ENCODE results near the gene RABL6.

Gene RABL6

GRCh38 chr9:136857581-136858412, 50.0 kb downstream of the RABL6 start:
- TF ChIP-seq TCF4 (CRISPR knock-in tag; IDR thresholded peaks at IDR 0.05; ENCODE audit: borderline replicate concordance): no peak
- no peak for ATAC-seq

GRCh38 chr9:136858452-136858843, 50.7 kb downstream of the RABL6 start:
- ATAC-seq: peak; percentile 4

GRCh38 chr9:136858844-136859757, 51.4 kb downstream of the RABL6 start:
- TF ChIP-seq POU6F1 (CRISPR knock-in tag; IDR thresholded peaks at IDR 0.05; ENCODE audit: borderline replicate concordance, low read depth): no peak

More at GRCh38 chr9:136858452-136858843, 50.7 kb downstream of the RABL6 start:
- TF ChIP-seq OSR1 (CRISPR knock-in tag; IDR thresholded peaks at IDR 0.05) (no peak), BACH2 (CRISPR knock-in tag; IDR thresholded peaks at IDR 0.05; ENCODE audit: borderline replicate concordance) (no peak), GLIS3 (CRISPR knock-in tag; IDR thresholded peaks at IDR 0.05) (no peak), POU6F1 (CRISPR knock-in tag; IDR thresholded peaks at IDR 0.05; ENCODE audit: borderline replicate concordance, low read depth) (no peak), PATZ1 (CRISPR knock-in tag; IDR thresholded peaks at IDR 0.05; ENCODE audit: borderline replicate concordance) (no peak), CSDC2 (CRISPR knock-in tag; IDR thresholded peaks at IDR 0.05) (no peak), TCF4 (CRISPR knock-in tag; IDR thresholded peaks at IDR 0.05; ENCODE audit: borderline replicate concordance) (no peak)

GRCh38 chr9:136860529-136860928, 52.8 kb downstream of the RABL6 start:
- TF ChIP-seq TCF4 (CRISPR knock-in tag; IDR thresholded peaks at IDR 0.05; ENCODE audit: borderline replicate concordance): no peak
- TF ChIP-seq TOX (CRISPR knock-in tag; IDR thresholded peaks at IDR 0.05; ENCODE audit: borderline replicate concordance): no peak
- no peak for TF ChIP-seq BACH2 (CRISPR knock-in tag; IDR thresholded peaks at IDR 0.05; ENCODE audit: borderline replicate concordance)
- no peak for TF ChIP-seq ZC3H10 (CRISPR knock-in tag; IDR thresholded peaks at IDR 0.05)
- TF ChIP-seq RARB (CRISPR knock-in tag; IDR thresholded peaks at IDR 0.05): no peak
- no peak for TF ChIP-seq CSRNP3 (CRISPR knock-in tag; IDR thresholded peaks at IDR 0.05)
- no peak for TF ChIP-seq PPARA (CRISPR knock-in tag; IDR thresholded peaks at IDR 0.05; ENCODE audit: borderline replicate concordance)
- TF ChIP-seq CREB5 (CRISPR knock-in tag; IDR thresholded peaks at IDR 0.05; ENCODE audit: low read depth): no peak
- no peak for TF ChIP-seq GLIS3 (CRISPR knock-in tag; IDR thresholded peaks at IDR 0.05)
- no peak for TF ChIP-seq SNAI2 (CRISPR knock-in tag; IDR thresholded peaks at IDR 0.05)

More at GRCh38 chr9:136858844-136859757, 51.4 kb downstream of the RABL6 start:
- peak; percentile 77 for ATAC-seq

More at GRCh38 chr9:136860529-136860928, 52.8 kb downstream of the RABL6 start:
- no peak for ATAC-seq

Measured in SK-N-SH treated with all-trans-retinoic acid at 6 μM for 48 hours (cell line).